H1 (cell line): ENCODE measurements around the gene NMRK2. TPM values are rescaled to one million over a fixed set of nuclear protein-coding genes. Genes with fewer than 3 reads are reported as not detected.

ENCODE experiments used
- CTCF ChIA-PET: fragments of 300-600 bp; sonication (Branson Sonifier 250); formaldehyde crosslinking; loops from one replicate; lab custom pipeline; 2021; ENCODE audit not compliant: partially characterized antibody; lab: Charles Lee
- POLR2A ChIA-PET: fragments of 300-600 bp; sonication (Branson Sonifier 250); formaldehyde crosslinking; loops from one replicate; lab custom pipeline; 2021; ENCODE audit warnings: inconsistent platforms; ENCODE audit not compliant: partially characterized antibody; lab: Charles Lee
- DNase-seq, 2 experiments: peaks; one replicate each; pipeline versions ENCODE4 v3.0.0 to v3.0.0-alpha.2; 2010 to 2022; ENCODE audit warnings: low spot score in 2 of 2, low read depth in 1 of 2, mixed read lengths in 1 of 2
- FAIRE-seq: peaks from 2 replicates; lab custom pipeline; 2011; peaks lifted over from hg19 to GRCh38; lab: Jason Lieb, UNC
- H2AFZ ChIP-seq: 2 replicates; pipeline ENCODE4 v1.8.1; 2012; ENCODE audit warnings: low read length, inconsistent platforms
- H2AK5ac ChIP-seq: 2 replicates; pipeline ENCODE4 v1.6.1; 2013; ENCODE audit warnings: low read depth, low read length
- H2BK120ac ChIP-seq: replicated peaks from 2 replicates; pipeline ENCODE3; 2013; ENCODE audit warnings: low read depth, low read length, inconsistent platforms
- H2BK12ac ChIP-seq: 2 replicates; pipeline ENCODE4 v1.6.1; 2013; ENCODE audit warnings: low read depth, low read length
- H2BK15ac ChIP-seq: 2 replicates; pipeline ENCODE4 v1.6.1; 2013; ENCODE audit warnings: low read length
- H2BK20ac ChIP-seq: 2 replicates; pipeline ENCODE4 v1.6.1; 2013; ENCODE audit warnings: low read length
- H2BK5ac ChIP-seq: 2 replicates; pipeline ENCODE4 v1.6.1; 2013; ENCODE audit warnings: low read depth, low read length
- H3K14ac ChIP-seq: 2 replicates; pipeline ENCODE4 v1.6.1; 2013; ENCODE audit warnings: inconsistent platforms; ENCODE audit not compliant: insufficient read length
- H3K18ac ChIP-seq: 2 replicates; pipeline ENCODE4 v1.6.1; 2013; ENCODE audit warnings: low read length; ENCODE audit errors: extremely low read depth
- H3K23ac ChIP-seq: 2 replicates; pipeline ENCODE4 v1.6.1; 2013; ENCODE audit warnings: inconsistent platforms; ENCODE audit not compliant: insufficient read length
- H3K23me2 ChIP-seq: 2 replicates; pipeline ENCODE4 v1.6.1; 2013; ENCODE audit warnings: low read depth, low read length
- H3K27ac ChIP-seq: 2 replicates; pipeline ENCODE4 v1.6.1; 2011; ENCODE audit warnings: low read depth, low read length, inconsistent platforms
- H3K27me3 ChIP-seq, 4 experiments: replicated peaks in 1 of 4; 1 replicate in 1 of 4; 2 replicates in 3 of 4; pipeline versions ENCODE4 v1.6.1 to v1.8.1; 2011 to 2013; ENCODE audit warnings: low read length in 3 of 4, mild to moderate bottlenecking in 3 of 4, inconsistent platforms in 2 of 4, mixed read lengths in 2 of 4, moderate library complexity in 1 of 4; ENCODE audit not compliant: control insufficient read depth in 3 of 4, insufficient read depth in 3 of 4; ENCODE audit errors: extremely low read depth in 1 of 4
- H3K36me3 ChIP-seq, 4 experiments: 2 replicates each; pipeline versions ENCODE4 v1.6.1 to v1.8.1; 2011 to 2013; ENCODE audit warnings: mild to moderate bottlenecking in 4 of 4, low read length in 3 of 4, moderate library complexity in 2 of 4, control low read depth in 1 of 4, inconsistent platforms in 1 of 4; ENCODE audit not compliant: insufficient read depth in 4 of 4, control insufficient read depth in 2 of 4
- H3K4ac ChIP-seq: replicated peaks from 2 replicates; pipeline ENCODE3; 2013; ENCODE audit warnings: low read length, low read depth, mixed read lengths, inconsistent platforms; ENCODE audit not compliant: insufficient read length
- H3K4me1 ChIP-seq, 4 experiments: replicated peaks in 1 of 4; 1 replicate in 1 of 4; 2 replicates in 3 of 4; pipeline versions ENCODE4 v1.6.1 to v1.8.1; 2011 to 2013; ENCODE audit warnings: low read length in 3 of 4, inconsistent platforms in 2 of 4, mixed read lengths in 1 of 4; ENCODE audit not compliant: insufficient read depth in 4 of 4, control insufficient read depth in 3 of 4
- H3K4me2 ChIP-seq, 2 experiments: 2 replicates each; pipeline versions ENCODE4 v1.6.1 to v1.8.1; 2011 to 2013; ENCODE audit warnings: low read depth in 2 of 2, low read length in 2 of 2, control low read depth in 1 of 2, inconsistent platforms in 1 of 2, mild to moderate bottlenecking in 1 of 2; ENCODE audit not compliant: insufficient read depth in 1 of 2
- H3K4me3 ChIP-seq, 4 experiments: fragments of 200-600, 300-600 bp in 1 of 4; sonication (generic), shearing (Covaris generic), sonication (Bioruptor Twin) in 1 of 4; 2 replicates each; pipeline versions ENCODE4 v1.5.1 to v1.8.1; 2011 to 2016; ENCODE audit warnings: low read length in 4 of 4, low read depth in 3 of 4, control low read depth in 2 of 4, inconsistent platforms in 2 of 4, mild to moderate bottlenecking in 2 of 4, mixed read lengths in 1 of 4, moderate library complexity in 1 of 4; ENCODE audit not compliant: insufficient read depth in 2 of 4; ENCODE audit errors: extremely low read depth in 1 of 4
- H3K56ac ChIP-seq: replicated peaks from 2 replicates; pipeline ENCODE3; 2013; ENCODE audit warnings: low read depth, mild to moderate bottlenecking, mixed read lengths, low read length, inconsistent platforms; ENCODE audit not compliant: insufficient read length
- H3K79me1 ChIP-seq: 2 replicates; pipeline ENCODE4 v1.6.1; 2013; ENCODE audit warnings: low read depth, low read length, control low read depth
- H3K79me2 ChIP-seq, 2 experiments: 2 replicates each; pipeline versions ENCODE4 v1.6.1 to v1.8.1; 2012 to 2013; ENCODE audit warnings: low read length in 2 of 2, mild to moderate bottlenecking in 2 of 2, inconsistent platforms in 1 of 2; ENCODE audit not compliant: insufficient read depth in 2 of 2, control insufficient read depth in 1 of 2
- H3K9ac ChIP-seq, 4 experiments: replicated peaks in 1 of 4; 1 replicate in 1 of 4; 2 replicates in 3 of 4; pipeline versions ENCODE4 v1.6.1 to v1.8.1; 2011 to 2013; ENCODE audit warnings: low read depth in 3 of 4, low read length in 3 of 4, control low read depth in 2 of 4, mild to moderate bottlenecking in 2 of 4, moderate library complexity in 2 of 4, inconsistent platforms in 1 of 4; ENCODE audit errors: extremely low read depth in 1 of 4
- H3K9me3 ChIP-seq, 2 experiments: 2 replicates each; pipeline versions ENCODE4 v1.6.1 to v1.8.1; 2012 to 2013; ENCODE audit warnings: mild to moderate bottlenecking in 2 of 2, moderate library complexity in 2 of 2, control low read depth in 1 of 2, inconsistent platforms in 1 of 2, low read depth in 1 of 2, low read length in 1 of 2, mixed read lengths in 1 of 2; ENCODE audit not compliant: insufficient read depth in 2 of 2
- H4K20me1 ChIP-seq, 2 experiments: replicated peaks in 1 of 2; 2 replicates each; pipeline versions ENCODE3 to v1.8.1; 2011 to 2013; ENCODE audit warnings: inconsistent platforms in 2 of 2, low read length in 2 of 2, mild to moderate bottlenecking in 1 of 2; ENCODE audit not compliant: insufficient read depth in 2 of 2, control insufficient read depth in 1 of 2
- H4K5ac ChIP-seq: 2 replicates; pipeline ENCODE4 v1.6.1; 2013; ENCODE audit warnings: low read length, low read depth, mixed read lengths, inconsistent platforms; ENCODE audit not compliant: insufficient read length
- H4K8ac ChIP-seq: 2 replicates; pipeline ENCODE4 v1.8.0; 2013; ENCODE audit warnings: mild to moderate bottlenecking, moderate library complexity, low read length, inconsistent platforms; ENCODE audit not compliant: insufficient read depth; ENCODE audit errors: extremely low read depth
- H4K91ac ChIP-seq: replicated peaks from 2 replicates; pipeline ENCODE3; 2013; ENCODE audit warnings: low read length, mixed read lengths, inconsistent platforms; ENCODE audit not compliant: insufficient read length
- BACH1 ChIP-seq: IDR thresholded peaks from 2 replicates; pipeline ENCODE4 v1.6.1; 2012; ENCODE audit warnings: low read length, improper control_type of control experiment
- CEBPB ChIP-seq: IDR thresholded peaks from 2 replicates; pipeline ENCODE4 v1.6.1; 2012; ENCODE audit warnings: low read depth, low read length
- CTCF ChIP-seq, 3 experiments: IDR thresholded peaks; 1 replicate in 2 of 3; 2 replicates in 1 of 3; pipeline versions ENCODE4 v1.5.1 to v1.6.1; 2011; ENCODE audit warnings: low read length in 3 of 3, mild to moderate bottlenecking in 3 of 3, inconsistent platforms in 2 of 3, low read depth in 1 of 3, moderate library complexity in 1 of 3; ENCODE audit not compliant: insufficient read depth in 1 of 3; ENCODE audit errors: control extremely low read depth in 1 of 3
- EP300 ChIP-seq, 2 experiments: IDR thresholded peaks; 1 replicate in 1 of 2; 2 replicates in 1 of 2; pipeline ENCODE4 v1.6.1; 2011 to 2012; ENCODE audit warnings: low read depth in 2 of 2, low read length in 2 of 2, mild to moderate bottlenecking in 2 of 2, borderline replicate concordance in 1 of 2, inconsistent platforms in 1 of 2, moderate library complexity in 1 of 2
- EZH2 ChIP-seq: fragments of 200-600 bp; sonication (generic); IDR thresholded peaks from 2 replicates; pipeline ENCODE4 v1.7.1; 2012; ENCODE audit warnings: low read depth, mild to moderate bottlenecking, moderate library complexity, low read length, inconsistent platforms; ENCODE audit not compliant: severe bottlenecking
- JUN ChIP-seq: IDR thresholded peaks from 2 replicates; pipeline ENCODE4 v1.6.1; 2011; ENCODE audit warnings: low read depth, mild to moderate bottlenecking, improper control_type of control experiment, low read length
- PHF8 ChIP-seq: fragments of 200-600 bp; sonication (generic); conservative IDR thresholded peaks from 2 replicates; pipeline ENCODE4 v1.7.1; 2012; ENCODE audit warnings: low read depth, mild to moderate bottlenecking, inconsistent platforms, low read length, moderate library complexity
- POLR2A ChIP-seq, 2 experiments: IDR thresholded peaks; 1 replicate in 1 of 2; 2 replicates in 1 of 2; pipeline ENCODE4 v1.6.1; 2011; ENCODE audit warnings: low read depth in 2 of 2, low read length in 2 of 2, mild to moderate bottlenecking in 2 of 2; ENCODE audit errors: control extremely low read depth in 1 of 2
- RFX5 ChIP-seq: IDR thresholded peaks from 2 replicates; pipeline ENCODE4 v1.6.1; 2011; ENCODE audit warnings: low read depth, low read length, improper control_type of control experiment, borderline replicate concordance
- SRF ChIP-seq: IDR thresholded peaks from 2 replicates; pipeline ENCODE4 v1.6.1; 2011; ENCODE audit warnings: mild to moderate bottlenecking, low read depth, low read length, moderate library complexity
- TBP ChIP-seq: IDR thresholded peaks from 2 replicates; pipeline ENCODE4 v1.6.1; 2011; ENCODE audit warnings: low read depth, low read length, improper control_type of control experiment
- TEAD4 ChIP-seq: IDR thresholded peaks from 2 replicates; pipeline ENCODE4 v1.6.1; 2012; ENCODE audit warnings: low read depth, low read length, inconsistent platforms, mixed read lengths
- WGBS, 2 experiments: shearing (Covaris generic) in 1 of 2; methylation state at CpG; one replicate each; pipeline versions ENCODE4 v1.1.6 to v1.1.7; 2013 to 2015; ENCODE audit warnings: low lambda C conversion rate in 2 of 2, mixed read lengths in 2 of 2, inconsistent platforms in 1 of 2, low coverage in 1 of 2, missing lambda C conversion rate in 1 of 2; ENCODE audit not compliant: insufficient replicate concordance in 2 of 2, insufficient coverage in 1 of 2, insufficient read length in 1 of 2; ENCODE audit errors: extremely low coverage in 1 of 2, missing lambda C conversion rate in 1 of 2; 5-methylcytosine and 5-hydroxymethylcytosine counted together
- polyA plus RNA-seq, 7 experiments: library from polyadenylated mRNA; depleted of rRNA in 3 of 7; stranded (reverse) in 5 of 7; unstranded in 2 of 7; fragments of >200 nt in 5 of 7; fragments of 200-250 nt in 2 of 7; gene quantifications; 1 replicate in 5 of 7; 2 replicates in 1 of 7; 4 replicates in 1 of 7; pipeline versions ENCODE4 v1.2.1 to v1.2.3, GENCODE V29; 2011 to 2013; ENCODE audit warnings: missing spikeins in 2 of 7, mixed read lengths in 2 of 7
- total RNA-seq: library from RNA; stranded (reverse); fragmentation: NEBNext Ultra II Directional; extraction: Animal tissue kit (Norgen Biotek cat#: 25700); gene quantifications from 2 replicates; pipeline ENCODE4 v1.2.1, GENCODE V29; 2021

The NMRK2 gene
- total and polyA plus RNA-seq, 2 of the 8 experiments (the other 6 are each of a cell fraction or from before 2014, with no cell fraction given), result 87.4 to 206 TPM

GRCh38 chr19:3954107-3954506 is 21.2 kb downstream of the NMRK2 start:
- Histone ChIP-seq H3K79me1 (no peaks in the 10 kb centered on the region), H3K56ac (no peak overlapping the region), H3K36me3 (peaks cover 2 to 13% (median 5%) of the 10 kb centered on the region in 4 experiments; a peak in 5 of 8 replicates), H4K91ac (no peak overlapping the region), H2BK15ac (no peak overlapping the region), H2AFZ (no peak overlapping the region), H3K9me3 (no peaks in the 10 kb centered on the region), H3K27me3 (no peaks in the 10 kb centered on the region), H3K4me3 (no peak overlapping the region), H2AK5ac (no peak overlapping the region), H3K23ac (no peak overlapping the region), H3K79me2 (no peaks in the 10 kb centered on the region), H3K14ac (no peak overlapping the region), H2BK5ac (no peak overlapping the region), H4K20me1 (peaks cover 3 to 6% of the 10 kb centered on the region in 2 experiments), H3K27ac (no peak overlapping the region), H3K4me1 (peaks cover 0 to 6% (median 2%) of the 10 kb centered on the region in 4 experiments; a peak in 4 of 7 replicates), H3K9ac (no peak overlapping the region), H3K23me2 (no peaks in the 10 kb centered on the region), H3K4ac (no peak overlapping the region), H2BK120ac (no peak overlapping the region), H4K5ac (no peak overlapping the region), H3K18ac (no peak overlapping the region), H2BK12ac (no peak overlapping the region), H3K4me2 (no peak overlapping the region), H4K8ac (no peak overlapping the region), H2BK20ac (no peak overlapping the region)
- CTCF ChIA-PET, result interaction anchor here (0.7 to 1.6 kb wide), 4 partner anchors 21 to 171 kb away, joined by 3 to 4 read pairs (median 3); no protein-coding TSS in a partner anchor
- FAIRE-seq (no peak), DNase-seq (no peak)
- WGBS, 2 experiments, result 97% methylated on average over 11 of the region's 12 CpGs; no CpG with 5 or more reads in 1 of the 2 experiments
- POLR2A ChIA-PET, result interaction anchor here (1.9 to 24.8 kb wide), 10 partner anchors 9 to 87 kb away, joined by 5 to 870 read pairs (median 8); partner anchors contain the start of genes ATCAY, DAPK3, EEF2 and NMRK2
- TF ChIP-seq RFX5, result no peak
- no peak for TF ChIP-seq JUN
- no peak for TF ChIP-seq BACH1
- TF ChIP-seq EP300 (IDR thresholded peaks at IDR 0.05; ENCODE audit: borderline replicate concordance in 1 of 2, low read depth in 2 of 2, low read length in 2 of 2), result no peak
- TF ChIP-seq EZH2, result no peak
- no peak for TF ChIP-seq TEAD4
- no peak for TF ChIP-seq CEBPB
- no peak for TF ChIP-seq SRF
- no peak for TF ChIP-seq TBP
- TF ChIP-seq PHF8, result no peak
- no peak for TF ChIP-seq CTCF (IDR thresholded peaks at IDR 0.05; ENCODE audit: control extremely low read depth in 1 of 3, insufficient read depth in 1 of 3, low read depth in 1 of 3, low read length in 3 of 3)
- TF ChIP-seq POLR2A (IDR thresholded peaks at IDR 0.05; ENCODE audit: control extremely low read depth in 1 of 2, low read depth in 2 of 2, low read length in 2 of 2), result no peak
